Aorta (tissue), 5 donors: ENCODE results near the gene GJC2. TPM values are rescaled to one million over a fixed set of nuclear protein-coding genes. Genes with fewer than 3 reads are reported as not detected.

Experiments
- ATAC-seq: fragments of 200-7000 bp; cut with Tn5 transposase; one replicate; pipeline ENCODE4 v1.9.1; 2022; ENCODE audit warnings: moderate library complexity; ENCODE audit not compliant: low FRiP score
- DNase-seq, 2 donors: peaks; one replicate each; pipeline ENCODE4 v3.0.0-alpha.2; 2020
- H3K27ac ChIP-seq, 2 donors: one replicate each; pipeline ENCODE4 v1.5.1; 2013; ENCODE audit warnings: low read length in 2 of 2, mild to moderate bottlenecking in 2 of 2, moderate library complexity in 2 of 2, control low read depth in 1 of 2, inconsistent platforms in 1 of 2, low read depth in 1 of 2
- H3K27me3 ChIP-seq, 2 donors: one replicate each; pipeline ENCODE4 v1.6.1; 2013; ENCODE audit warnings: control low read depth in 1 of 2, low read length in 1 of 2, mild to moderate bottlenecking in 1 of 2, moderate library complexity in 1 of 2; ENCODE audit not compliant: insufficient read depth in 2 of 2, control insufficient read depth in 1 of 2
- H3K36me3 ChIP-seq, 2 donors: one replicate each; pipeline ENCODE4 v1.6.1; 2013; ENCODE audit warnings: control low read depth in 1 of 2, low read length in 1 of 2, mild to moderate bottlenecking in 1 of 2; ENCODE audit not compliant: insufficient read depth in 2 of 2, control insufficient read depth in 1 of 2
- H3K4me1 ChIP-seq, 2 donors: one replicate each; pipeline ENCODE4 v1.6.1; 2013; ENCODE audit warnings: low read length in 2 of 2, control low read depth in 1 of 2, mild to moderate bottlenecking in 1 of 2, moderate library complexity in 1 of 2; ENCODE audit not compliant: insufficient read depth in 2 of 2, control insufficient read depth in 1 of 2
- H3K4me3 ChIP-seq, 2 donors: one replicate each; pipeline ENCODE4 v1.5.1; 2013; ENCODE audit warnings: low read length in 2 of 2, control low read depth in 1 of 2, mild to moderate bottlenecking in 1 of 2
- H3K9me3 ChIP-seq: one replicate; pipeline ENCODE4 v1.6.1; 2013; ENCODE audit warnings: mild to moderate bottlenecking, low read length; ENCODE audit not compliant: control insufficient read depth
- WGBS, 2 donors: extraction: QIAGEN DNeasy Blood & Tissue Kit; methylation state at CpG; one replicate each; pipeline ENCODE4 v1.1.7; 2013; 5-methylcytosine and 5-hydroxymethylcytosine counted together
- intact Hi-C, 2 donors: fragments of 100-400 bp; cut with DNase I; formaldehyde crosslinking; loops; one replicate each; pipeline versions ENCODE4 v1.14.2 to v1.15.0; 2022
- polyA plus RNA-seq, 2 donors: library from polyadenylated mRNA; stranded (reverse); fragments of 200-250 nt; gene quantifications; one replicate each; pipeline ENCODE4 v1.2.3, GENCODE V29; 2013
- total RNA-seq, 2 donors: library from RNA; stranded (reverse); fragmentation: NEBNext Ultra II Directional; extraction: Animal tissue kit (Norgen Biotek cat#: 25700); gene quantifications; one replicate each; pipeline ENCODE4 v1.2.1, GENCODE V29; 2021
- donor health status: healthy with polysubstance abuse.
- donor health status: Bipolar disorder and iron deficiency.
- donor health status: DM: no; HTN: no; CAD: no.
- donor health status: DM: no; HTN: no; CAD: no.
- donor health status: DM: yes; HTN: yes; CAD: no.

GJC2 gene
- total and polyA plus RNA-seq, 4 donors = 0.50 to 4.5 (median 2.6) TPM

- no peak overlapping the region for H3K27ac ChIP-seq
- no peaks in the 10 kb centered on the region for H3K4me1 ChIP-seq
- H3K4me3 ChIP-seq = no peak overlapping the region
- WGBS, 2 donors = 91 to 92% methylated on average over 18 of the region's 18 CpGs
- H3K36me3 ChIP-seq = no peaks in the 10 kb centered on the region
- intact Hi-C loops = loop anchor here in 1 of 2 donors (5.0 kb wide), 1 partner anchor 48 kb away; no protein-coding TSS in a partner anchor
- H3K27me3 ChIP-seq = no peaks in the 10 kb centered on the region
- ATAC-seq (no peak), DNase-seq (no peak)
- no peaks in the 10 kb centered on the region for H3K9me3 ChIP-seq
Measured at GRCh38 chr1:228175316-228176023, 25.7 kb downstream of the GJC2 start.

GRCh38 chr1:228176024-228176395 lies 26.3 kb downstream of the GJC2 start:
- ATAC-seq (no peak), DNase-seq (no peak)
- no peaks in the 10 kb centered on the region for H3K36me3 ChIP-seq
- WGBS, 2 donors = 93 to 94% methylated on average over 4 of the region's 4 CpGs
- no peak overlapping the region for H3K4me3 ChIP-seq
- H3K27me3 ChIP-seq = no peaks in the 10 kb centered on the region
- H3K9me3 ChIP-seq = no peaks in the 10 kb centered on the region
- H3K4me1 ChIP-seq = no peaks in the 10 kb centered on the region
- no peak overlapping the region for H3K27ac ChIP-seq
- intact Hi-C loops = loop anchor here in 1 of 2 donors (5.0 kb wide), 1 partner anchor 49 kb away; no protein-coding TSS in a partner anchor

- H3K36me3 ChIP-seq = no peaks in the 10 kb centered on the region
- H3K27ac ChIP-seq = no peak overlapping the region
- no peaks in the 10 kb centered on the region for H3K27me3 ChIP-seq
- ATAC-seq (no peak), DNase-seq (no peak)
- intact Hi-C loops = loop anchor here in 1 of 2 donors (5.0 kb wide), 1 partner anchor 49 kb away; no protein-coding TSS in a partner anchor
- H3K4me1 ChIP-seq = no peaks in the 10 kb centered on the region
- WGBS, 2 donors = 90 to 92% methylated on average over 17 to 19 of the region's 19 CpGs
- H3K4me3 ChIP-seq = no peak overlapping the region
- no peaks in the 10 kb centered on the region for H3K9me3 ChIP-seq
Measured at GRCh38 chr1:228176461-228177182, 26.9 kb downstream of the GJC2 start.

GRCh38 chr1:228177183-228177475 lies 27.4 kb downstream of the GJC2 start:
- Histone ChIP-seq H3K27me3 (no peaks in the 10 kb centered on the region), H3K4me1 (no peaks in the 10 kb centered on the region), H3K27ac (no peak overlapping the region), H3K4me3 (no peak overlapping the region), H3K36me3 (no peaks in the 10 kb centered on the region), H3K9me3 (no peaks in the 10 kb centered on the region)
- intact Hi-C loops = loop anchor here in 1 of 2 donors (5.0 kb wide), 1 partner anchor 50 kb away; no protein-coding TSS in a partner anchor
- DNase-seq (no peak), ATAC-seq (no peak)
- WGBS, 2 donors = 91 to 94% methylated on average over 5 of the region's 5 CpGs

- intact Hi-C loops = loop anchor here in 1 of 2 donors (5.0 kb wide), 1 partner anchor 51 kb away; no protein-coding TSS in a partner anchor
- Histone ChIP-seq H3K4me1 (no peaks in the 10 kb centered on the region), H3K9me3 (no peaks in the 10 kb centered on the region), H3K36me3 (no peaks in the 10 kb centered on the region), H3K4me3 (no peak overlapping the region), H3K27me3 (no peaks in the 10 kb centered on the region), H3K27ac (no peak overlapping the region)
- ATAC-seq (no peak), DNase-seq (peak in 1 of 2 donors; percentile 27)
- 92 to 94% methylated on average over 12 of the region's 12 CpGs for WGBS, 2 donors
Measured at GRCh38 chr1:228177721-228178710, 28.3 kb downstream of the GJC2 start.

- ATAC-seq = peak; percentile 28
- no peaks in the 10 kb centered on the region for H3K27me3 ChIP-seq
- H3K4me1 ChIP-seq = no peaks in the 10 kb centered on the region
- intact Hi-C loops = loop anchor here in 1 of 2 donors (5.0 kb wide), 1 partner anchor 52 kb away; no protein-coding TSS in a partner anchor
- H3K27ac ChIP-seq = no peak overlapping the region
- WGBS, 2 donors = 65 to 73% methylated on average over 12 of the region's 12 CpGs
- H3K9me3 ChIP-seq = no peaks in the 10 kb centered on the region
- peak in 1 of 2 donors; percentile 51 for DNase-seq
- H3K4me3 ChIP-seq = no peak overlapping the region
- no peaks in the 10 kb centered on the region for H3K36me3 ChIP-seq
Measured at GRCh38 chr1:228178737-228179684, 29.3 kb downstream of the GJC2 start.

- Histone ChIP-seq H3K4me1 (no peaks in the 10 kb centered on the region), H3K27ac (no peak overlapping the region), H3K9me3 (no peaks in the 10 kb centered on the region), H3K36me3 (no peaks in the 10 kb centered on the region), H3K4me3 (no peak overlapping the region), H3K27me3 (no peaks in the 10 kb centered on the region)
- WGBS, 2 donors = 74 to 76% methylated on average over 4 of the region's 4 CpGs
- intact Hi-C loops = no loop called here
- no peak for ATAC-seq
- peak in 1 of 2 donors; percentile 33 for DNase-seq
Measured at GRCh38 chr1:228180271-228180958, 30.7 kb downstream of the GJC2 start.
